Endothelial cell of umbilical vein (primary cell): ENCODE results near the gene ITGA8. TPM values are rescaled to one million over a fixed set of nuclear protein-coding genes. Genes with fewer than 3 reads are reported as not detected.

Source experiments
- BruUV-seq: library from RNA; stranded (reverse); fragments of 400-500 nt; replicated peaks from 2 replicates; lab custom pipeline; 2021; lab: Mats Ljungman, UMichigan
- CTCF ChIA-PET: fragments of 300-600, 350-600 bp; sonication (Branson Sonifier 250); formaldehyde crosslinking; loops from one replicate; lab custom pipeline; 2021; ENCODE audit warnings: antibody characterized with exemption, inconsistent platforms; lab: Charles Lee
- POLR2A ChIA-PET: fragments of 300-600, 350-600 bp; sonication (Branson Sonifier 250); formaldehyde crosslinking; loops from one replicate; lab custom pipeline; 2021; ENCODE audit warnings: antibody characterized with exemption, inconsistent platforms; lab: Charles Lee
- DNase-seq: peaks from one replicate; pipeline ENCODE4 v3.0.0-alpha.2; 2011; ENCODE audit warnings: low read depth, low spot score
- FAIRE-seq: peaks from 2 replicates; lab custom pipeline; 2011; peaks lifted over from hg19 to GRCh38; lab: Jason Lieb, UNC
- H2AFZ ChIP-seq: 2 replicates; pipeline ENCODE4 v1.6.0; 2012; ENCODE audit warnings: low read depth, low read length, control low read depth, inconsistent platforms
- H3K27ac ChIP-seq: 2 replicates; pipeline ENCODE4 v1.5.1; 2011; ENCODE audit warnings: low read depth, mild to moderate bottlenecking, control low read depth, low read length, moderate library complexity; ENCODE audit not compliant: insufficient read depth
- H3K27me3 ChIP-seq, 2 experiments: 2 replicates each; pipeline versions ENCODE4 v1.6.0 to v1.6.1; 2011; ENCODE audit warnings: low read length in 2 of 2, mixed read lengths in 1 of 2; ENCODE audit not compliant: control insufficient read depth in 2 of 2, insufficient read depth in 2 of 2
- H3K36me3 ChIP-seq, 2 experiments: 2 replicates in 1 of 2; 3 replicates in 1 of 2; pipeline ENCODE4 v1.5.1; 2011; ENCODE audit warnings: low read length in 2 of 2, mild to moderate bottlenecking in 1 of 2, moderate library complexity in 1 of 2; ENCODE audit not compliant: control insufficient read depth in 2 of 2, insufficient read depth in 2 of 2; ENCODE audit errors: extremely low read depth in 1 of 2
- H3K4me1 ChIP-seq: 3 replicates; pipeline ENCODE4 v1.5.1; 2011; ENCODE audit warnings: mild to moderate bottlenecking, low read length; ENCODE audit not compliant: control insufficient read depth, insufficient read depth; ENCODE audit errors: extremely low read depth
- H3K4me2 ChIP-seq: 2 replicates; pipeline ENCODE4 v1.6.1; 2011; ENCODE audit warnings: low read length, control low read depth, mixed read lengths; ENCODE audit not compliant: insufficient read depth
- H3K4me3 ChIP-seq, 3 experiments: fragments of 200-600 bp in 1 of 3; sonication (generic), shearing (Covaris generic) in 1 of 3; replicated peaks in 1 of 3; 2 replicates each; pipeline ENCODE4 v1.5.1; 2011 to 2016; ENCODE audit warnings: control low read depth in 3 of 3, low read length in 3 of 3, mild to moderate bottlenecking in 2 of 3, inconsistent platforms in 1 of 3, low read depth in 1 of 3, moderate library complexity in 1 of 3; ENCODE audit not compliant: insufficient read depth in 1 of 3
- H3K79me2 ChIP-seq: 2 replicates; pipeline ENCODE4 v1.6.0; 2012; ENCODE audit warnings: low read length, inconsistent platforms; ENCODE audit not compliant: control insufficient read depth, insufficient read depth
- H3K9ac ChIP-seq: replicated peaks from 2 replicates; pipeline ENCODE3; 2011; ENCODE audit warnings: low read length, control low read depth; ENCODE audit not compliant: insufficient read depth; ENCODE audit errors: extremely low read depth
- H3K9me1 ChIP-seq: replicated peaks from 3 replicates; pipeline ENCODE4 v1.6.0; 2011; ENCODE audit warnings: mild to moderate bottlenecking, low read length; ENCODE audit not compliant: control insufficient read depth, insufficient read depth; ENCODE audit errors: extremely low read depth
- H3K9me3 ChIP-seq: replicated peaks from 2 replicates; pipeline ENCODE4 v1.5.1; 2012; ENCODE audit warnings: low read length, inconsistent platforms; ENCODE audit not compliant: control insufficient read depth, insufficient read depth
- H4K20me1 ChIP-seq: replicated peaks from 2 replicates; pipeline ENCODE3; 2011; ENCODE audit warnings: mild to moderate bottlenecking, low read length; ENCODE audit not compliant: control insufficient read depth, insufficient read depth; ENCODE audit errors: extremely low read depth
- CTCF ChIP-seq, 2 donors: IDR thresholded peaks; 1 replicate in 1 of 2; 2 replicates in 1 of 2; pipeline ENCODE4 v1.5.1; 2011; ENCODE audit warnings: low read length in 2 of 2, mild to moderate bottlenecking in 2 of 2, moderate library complexity in 2 of 2, control low read depth in 1 of 2, inconsistent platforms in 1 of 2, low read depth in 1 of 2; ENCODE audit not compliant: insufficient read depth in 1 of 2; ENCODE audit errors: extremely low read depth in 1 of 2
- EZH2 ChIP-seq: IDR thresholded peaks from 2 replicates; pipeline ENCODE4 v1.6.1; 2012; ENCODE audit warnings: borderline replicate concordance, low read depth, mild to moderate bottlenecking, moderate library complexity, low read length, inconsistent platforms; ENCODE audit not compliant: severe bottlenecking
- FOS ChIP-seq: IDR thresholded peaks from 2 replicates; pipeline ENCODE4 v1.6.1; 2011; ENCODE audit warnings: mild to moderate bottlenecking, low read length, moderate library complexity, borderline replicate concordance; ENCODE audit not compliant: insufficient read depth
- GATA2 ChIP-seq: IDR thresholded peaks from 2 replicates; pipeline ENCODE4 v1.7.0; 2011; ENCODE audit warnings: low read depth, mild to moderate bottlenecking, moderate library complexity, mixed read lengths, low read length; ENCODE audit not compliant: insufficient read length, insufficient read depth
- JUN ChIP-seq: IDR thresholded peaks from 2 replicates; pipeline ENCODE4 v1.6.1; 2011; ENCODE audit warnings: borderline replicate concordance, low read depth; ENCODE audit not compliant: insufficient read length, insufficient read depth
- MAX ChIP-seq: IDR thresholded peaks from 2 replicates; pipeline ENCODE4 v1.6.1; 2011; ENCODE audit not compliant: insufficient read depth, insufficient read length
- MYC ChIP-seq: IDR thresholded peaks from one replicate; pipeline ENCODE4 v1.6.1; 2011; ENCODE audit warnings: mild to moderate bottlenecking, low read depth, low read length
- POLR2A ChIP-seq: IDR thresholded peaks from 2 replicates; pipeline ENCODE4 v1.6.1; 2012; ENCODE audit warnings: low read depth, mild to moderate bottlenecking, control low read depth, low read length
- POLR2AphosphoS5 ChIP-seq: IDR thresholded peaks from 2 replicates; pipeline ENCODE4 v1.6.1; 2012; ENCODE audit warnings: low read depth, mild to moderate bottlenecking, control low read depth, low read length, moderate library complexity; ENCODE audit not compliant: insufficient read depth
- dilution Hi-C: fragments of 300-500 bp; cut with MboI; formaldehyde crosslinking; loops from one replicate; pipeline ENCODE4 v1.15.0; 2019; ENCODE audit warnings: low sequenced_read_pairs; ENCODE audit not compliant: extremely low pct_ligation_motif_present
- intact Hi-C: fragments of 100-400 bp; cut with micrococcal nuclease; formaldehyde crosslinking; loops from one replicate; pipeline ENCODE4 v1.10.0; 2022
- polyA plus RNA-seq, 4 experiments: library from polyadenylated mRNA; depleted of rRNA in 3 of 4; stranded (reverse) in 3 of 4; unstranded in 1 of 4; fragments of >200 nt; gene quantifications; 2 replicates each; pipeline versions ENCODE4 v1.2.1 to v1.2.3, GENCODE V29; 2011 to 2012; ENCODE audit warnings: missing spikeins in 1 of 4
- total RNA-seq: library from RNA; stranded (reverse); gene quantifications from 2 replicates; pipeline ENCODE4 v1.2.3, GENCODE V29; 2021

Gene ITGA8
- total and polyA plus RNA-seq, 2 donors (not counting 3 experiments of a cell fraction or from before 2014, with no cell fraction given): 0.04 to 0.40 TPM

GRCh38 chr10:15725603-15726002 lies 5.9 kb upstream of the ITGA8 start:
- intact Hi-C loops: loop anchor here (1.0 to 2.0 kb wide), 3 partner anchors 141 to 291 kb away; no protein-coding TSS in a partner anchor
- no peak overlapping the region for H3K4me2 ChIP-seq
- no peaks in the 10 kb centered on the region for H3K9me1 ChIP-seq
- ChIA-PET POLR2A (no interaction called here), CTCF (interaction anchor here (0.6 to 4.0 kb wide), 8 partner anchors 19 to 297 kb away, joined by 3 to 44 read pairs (median 4); no protein-coding TSS in a partner anchor)
- no peak overlapping the region for H2AFZ ChIP-seq
- peaks cover 17% of the 10 kb centered on the region in 2 experiments for H3K27me3 ChIP-seq
- no peaks in the 10 kb centered on the region for H3K9me3 ChIP-seq
- FAIRE-seq (peak; percentile 83), DNase-seq (peak; percentile 49)
- TF ChIP-seq POLR2AphosphoS5 (no peak), GATA2 (peak; percentile 9), EZH2 (no peak), FOS (no peak), MAX (no peak), JUN (no peak), CTCF (IDR thresholded peaks at IDR 0.05; ENCODE audit: extremely low read depth in 1 of 2, insufficient read depth in 1 of 2, low read depth in 1 of 2, low read length in 2 of 2) (peak; percentile 51 to 60), POLR2A (no peak), MYC (no peak)
- no peaks in the 10 kb centered on the region for H3K4me1 ChIP-seq
- BruUV-seq: no TSS peak
- no peaks in the 10 kb centered on the region for H4K20me1 ChIP-seq
- H3K27ac ChIP-seq: no peak overlapping the region
- no peak overlapping the region for H3K4me3 ChIP-seq
- dilution Hi-C loops: no loop called here
- H3K36me3 ChIP-seq: no peaks in the 10 kb centered on the region
- no peaks in the 10 kb centered on the region for H3K79me2 ChIP-seq
- H3K9ac ChIP-seq: no peak overlapping the region
